ENCODE measurements around the gene HTR7.
"Not testable (repeated sequence)": the region's sequence is repeated elsewhere in the genome, so short reads cannot be mapped to it uniquely, and the experiment has no call there.

Gene HTR7

GRCh38 chr10:90859321-90859751, 1.5 kb upstream of the HTR7 start:
- no peak for FAIRE-seq
- DNase-seq (ENCODE audit: low spot score), result peak; percentile 17

- no peak for FAIRE-seq
- no peak for DNase-seq (ENCODE audit: low spot score)
Observed at GRCh38 chr10:90858461-90858968, 676 bp upstream of the HTR7 start.

GRCh38 chr10:90856964-90857634, 740 bp downstream of the HTR7 start:
- no peak for FAIRE-seq

GRCh38 chr10:90856261-90856660, 1.6 kb downstream of the HTR7 start:
- FAIRE-seq, result no peak

More at GRCh38 chr10:90856964-90857634, 740 bp downstream of the HTR7 start:
- no peak for DNase-seq (ENCODE audit: low spot score)

GRCh38 chr10:90855126-90855525, 2.7 kb downstream of the HTR7 start:
- no peak for FAIRE-seq
- DNase-seq (ENCODE audit: low spot score), result no peak

More at GRCh38 chr10:90856261-90856660, 1.6 kb downstream of the HTR7 start:
- DNase-seq (ENCODE audit: low spot score), result no peak

- no peak for FAIRE-seq
- DNase-seq (ENCODE audit: low spot score), result no peak
Observed at GRCh38 chr10:90849956-90850749, 7.7 kb downstream of the HTR7 start.

GRCh38 chr10:90847436-90847835, 10.4 kb downstream of the HTR7 start:
- DNase-seq (ENCODE audit: low spot score) (peak; percentile 53), FAIRE-seq (no peak)

GRCh38 chr10:90846746-90847145, 11.1 kb downstream of the HTR7 start:
- FAIRE-seq, result no peak
- DNase-seq (ENCODE audit: low spot score), result no peak

GRCh38 chr10:90845726-90846125, 12.1 kb downstream of the HTR7 start:
- FAIRE-seq, result no peak
- no peak for DNase-seq (ENCODE audit: low spot score)

- FAIRE-seq, result no peak
- DNase-seq (ENCODE audit: low spot score), result no peak
Observed at GRCh38 chr10:90842725-90843124, 15.1 kb downstream of the HTR7 start.

GRCh38 chr10:90837486-90837885, 20.4 kb downstream of the HTR7 start:
- DNase-seq (ENCODE audit: low spot score), result no peak
- FAIRE-seq, result no peak

- DNase-seq (ENCODE audit: low spot score), result no peak
- FAIRE-seq, result no peak
Observed at GRCh38 chr10:90834326-90834725, 23.5 kb downstream of the HTR7 start.

GRCh38 chr10:90832111-90832510, 25.7 kb downstream of the HTR7 start:
- DNase-seq (ENCODE audit: low spot score) (no peak), FAIRE-seq (no peak)

GRCh38 chr10:90822508-90822907, 35.3 kb downstream of the HTR7 start:
- FAIRE-seq (no peak), DNase-seq (ENCODE audit: low spot score) (no peak)

GRCh38 chr10:90821864-90822263, 36.0 kb downstream of the HTR7 start:
- not testable (repeated sequence) for FAIRE-seq; DNase-seq (ENCODE audit: low spot score)

- no peak for DNase-seq (ENCODE audit: low spot score)
- FAIRE-seq, result no peak
Observed at GRCh38 chr10:90819911-90820310, 37.9 kb downstream of the HTR7 start.

GRCh38 chr10:90818736-90819135, 39.1 kb downstream of the HTR7 start:
- FAIRE-seq (no peak), DNase-seq (ENCODE audit: low spot score) (no peak)

GRCh38 chr10:90817128-90817889, 40.5 kb downstream of the HTR7 start:
- no peak for DNase-seq (ENCODE audit: low spot score)
- FAIRE-seq, result no peak

GRCh38 chr10:90816466-90816865, 41.4 kb downstream of the HTR7 start:
- FAIRE-seq (no peak), DNase-seq (ENCODE audit: low spot score) (no peak)

GRCh38 chr10:90813594-90814365, 44.1 kb downstream of the HTR7 start:
- no peak for FAIRE-seq
- DNase-seq (ENCODE audit: low spot score), result peak; percentile 6

- not testable (repeated sequence) for DNase-seq (ENCODE audit: low spot score); FAIRE-seq
Observed at GRCh38 chr10:90807106-90807505, 50.7 kb downstream of the HTR7 start.
